ENCODE measurements around the gene ZIM2. TPM values are rescaled to one million over a fixed set of nuclear protein-coding genes. Genes with fewer than 3 reads are reported as not detected.

ZIM2 gene
- total RNA-seq, 4 donors from 2014 or later = not detected

- no peak for DNase-seq
- Histone ChIP-seq H3K9me3 (peaks cover 0 to 11% (median 0%) of the 10 kb centered on the region in 4 donors), H3K4me3 (no peak overlapping the region), H3K4me1 (no peaks in the 10 kb centered on the region), H3K27me3 (no peaks in the 10 kb centered on the region), H3K36me3 (no peaks in the 10 kb centered on the region), H3K27ac (no peak overlapping the region)
- TF ChIP-seq POLR2A (IDR thresholded peaks at IDR 0.05) = no peak
These were observed 112.8 kb downstream of the ZIM2 start for GRCh38 chr19:56727677-56728076.

- Histone ChIP-seq H3K36me3 (no peaks in the 10 kb centered on the region), H3K9me3 (peaks cover 0 to 11% (median 0%) of the 10 kb centered on the region in 4 donors), H3K27me3 (no peaks in the 10 kb centered on the region), H3K27ac (no peak overlapping the region), H3K4me3 (no peak overlapping the region), H3K4me1 (no peaks in the 10 kb centered on the region)
- TF ChIP-seq POLR2A (IDR thresholded peaks at IDR 0.05) = no peak
- TF ChIP-seq CTCF (IDR thresholded peaks at IDR 0.05) = no peak
- no peak for DNase-seq
These were observed 114.6 kb downstream of the ZIM2 start for GRCh38 chr19:56725829-56726424.

Small RNA genes lying within 50 kb of the gene (small RNA-seq; reads per million reads assigned to genes)
- 0 reads per million in 2 donors for gene AC006115.2

Other genes with a start within 250 kb of the ZIM2 start
- gene ZNF71, start 245.4 kb downstream of the ZIM2 start, total RNA-seq = 1 to 10 TPM; 3.0 to 7.5 (median 6.8) TPM
- 1 to 10 TPM in 1 of 4 donors, not detected in 3; 2.1 TPM for gene SMIM17, start 197.6 kb downstream of the ZIM2 start, total RNA-seq
- gene ZNF835, start 169.0 kb downstream of the ZIM2 start, total RNA-seq = 1 to 10 TPM in 3 of 4 donors, under 1 TPM in 1; 0.94 to 1.7 (median 1.2) TPM
- 1 to 10 TPM in 3 of 4 donors, under 1 TPM in 1; 0.53 to 5.8 (median 1.9) TPM for gene PEG3, start within 50 bp of the ZIM2 start, total RNA-seq